PC-9 (cell line): Measurements from ENCODE around the gene SETBP1. TPM values are rescaled to one million over a fixed set of nuclear protein-coding genes. Genes with fewer than 3 reads are reported as not detected.

ENCODE experiments used
- BruUV-seq: library from RNA; stranded (reverse); fragments of 400-500 nt; replicated peaks from 2 replicates; lab custom pipeline; 2021; lab: Mats Ljungman, UMichigan
- CTCF ChIA-PET: fragments of 300-600 bp; sonication (Branson Sonifier 250); formaldehyde crosslinking; loops from one replicate; lab custom pipeline; 2022; ENCODE audit warnings: antibody characterized with exemption; lab: Charles Lee
- POLR2A ChIA-PET: fragments of 300-600 bp; sonication (Branson Sonifier 250); formaldehyde crosslinking; loops from one replicate; lab custom pipeline; 2022; ENCODE audit warnings: antibody characterized with exemption; ENCODE audit not compliant: unreplicated experiment; lab: Charles Lee
- DNase-seq, 2 experiments: peaks; one replicate each; pipeline versions ENCODE4 v3.0.0 to v3.0.0-alpha.2; 2015 to 2022; ENCODE audit warnings: mixed read lengths in 1 of 2
- H2AFZ ChIP-seq: fragments of 200-600 bp; sonication (generic); 2 replicates; pipeline ENCODE4 v1.8.1; 2017; ENCODE audit warnings: antibody characterized with exemption
- H3F3A ChIP-seq: fragments of 200-600 bp; sonication (generic); 2 replicates; pipeline ENCODE4 v1.8.1; 2017; ENCODE audit warnings: antibody characterized with exemption, mild to moderate bottlenecking, low read depth; ENCODE audit not compliant: insufficient read depth
- H3K27ac ChIP-seq: fragments of 200-600 bp; sonication (generic); 2 replicates; pipeline ENCODE4 v1.6.1; 2016; ENCODE audit warnings: mixed run types
- H3K27me3 ChIP-seq: fragments of 200-600 bp; sonication (generic); 2 replicates; pipeline ENCODE4 v1.6.1; 2016; ENCODE audit warnings: low read depth, mixed run types; ENCODE audit not compliant: insufficient read depth
- H3K36me3 ChIP-seq: fragments of 200-600 bp; sonication (generic); 2 replicates; pipeline ENCODE4 v1.6.1; 2016; ENCODE audit warnings: low read depth, mixed run types
- H3K4me1 ChIP-seq: fragments of 200-600 bp; sonication (generic); replicated peaks from 2 replicates; pipeline ENCODE4 v1.6.1; 2016; ENCODE audit warnings: mixed run types; ENCODE audit not compliant: insufficient read depth
- H3K4me2 ChIP-seq: fragments of 200-600 bp; sonication (generic); 2 replicates; pipeline ENCODE4 v1.6.1; 2017; ENCODE audit warnings: mixed run types
- H3K4me3 ChIP-seq: fragments of 200-600 bp; sonication (generic); 2 replicates; pipeline ENCODE4 v1.6.1; 2016; ENCODE audit warnings: mixed run types
- H3K79me2 ChIP-seq: fragments of 200-600 bp; sonication (generic); 2 replicates; pipeline ENCODE4 v1.6.1; 2017; ENCODE audit warnings: low read depth, mixed run types
- H3K9me2 ChIP-seq: fragments of 200-600 bp; sonication (generic); 2 replicates; pipeline ENCODE4 v1.8.1; 2017; ENCODE audit warnings: mild to moderate bottlenecking; ENCODE audit not compliant: insufficient read depth
- H3K9me3 ChIP-seq: fragments of 200-600 bp; sonication (generic); 2 replicates; pipeline ENCODE4 v1.8.1; 2016; ENCODE audit warnings: low read depth; ENCODE audit not compliant: insufficient read depth
- H4K20me1 ChIP-seq: fragments of 200-600 bp; sonication (generic); 2 replicates; pipeline ENCODE4 v1.8.1; 2017; ENCODE audit not compliant: insufficient read depth
- CTCF ChIP-seq: fragments of 200-600 bp; sonication (generic); conservative IDR thresholded peaks from 2 replicates; pipeline ENCODE4 v1.6.1; 2017; ENCODE audit warnings: mixed run types, antibody characterized with exemption, mild to moderate bottlenecking, moderate library complexity
- EZH2 ChIP-seq: fragments of 200-600 bp; sonication (generic); IDR thresholded peaks from 2 replicates; pipeline ENCODE4 v1.8.0; 2017; ENCODE audit warnings: antibody characterized with exemption, low read depth
- intact Hi-C: fragments of 100-400 bp; cut with micrococcal nuclease; formaldehyde crosslinking; loops from one replicate; pipeline ENCODE4 v1.10.0; 2022; ENCODE audit not compliant: unreplicated experiment
- total RNA-seq: library from RNA; stranded (reverse); gene quantifications from 2 replicates; pipeline ENCODE4 v1.2.3, GENCODE V29; 2021

The SETBP1 gene
- total RNA-seq, 1 experiment from 2014 or later: 9.0 TPM

DNA sequence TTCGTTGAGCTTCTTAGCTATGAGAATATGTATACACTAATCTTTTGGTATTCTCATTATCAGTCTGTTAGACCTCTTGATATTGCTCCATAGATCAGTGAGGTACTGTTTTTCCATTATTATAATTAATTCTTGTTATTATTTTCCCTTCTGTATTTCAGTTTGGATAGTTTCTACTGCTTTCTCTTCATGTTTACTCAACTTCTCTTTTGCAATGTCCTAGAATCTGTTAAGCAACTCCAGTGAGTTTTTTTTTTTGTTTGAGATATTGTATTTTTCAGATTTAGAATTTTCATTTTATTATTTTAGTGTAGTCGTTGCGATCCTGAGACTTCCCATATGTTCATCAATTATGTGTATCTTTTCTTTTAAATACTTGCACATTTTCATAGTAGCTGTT lies 260.8 kb downstream of the SETBP1 start:
- intact Hi-C loops: no loop called here
- H2AFZ ChIP-seq: no peak overlapping the region
- H3K4me1 ChIP-seq: peaks cover 19% of the 10 kb centered on the region
- H3K27me3 ChIP-seq: no peaks in the 10 kb centered on the region
- H4K20me1 ChIP-seq: no peaks in the 10 kb centered on the region
- no peak overlapping the region for H3K27ac ChIP-seq
- ChIA-PET POLR2A (no interaction called here), CTCF (no interaction called here)
- H3K4me2 ChIP-seq: no peak overlapping the region
- peaks cover 13% of the 10 kb centered on the region; the same call in 1 of the 2 replicates for H3F3A ChIP-seq
- H3K4me3 ChIP-seq: no peak overlapping the region
- no peaks in the 10 kb centered on the region; the same call in 1 of the 2 replicates for H3K9me2 ChIP-seq
- no peaks in the 10 kb centered on the region for H3K9me3 ChIP-seq
- BruUV-seq: no TSS peak
- no peaks in the 10 kb centered on the region for H3K36me3 ChIP-seq
- no peaks in the 10 kb centered on the region for H3K79me2 ChIP-seq
- TF ChIP-seq CTCF (no peak), EZH2 (no peak)
- DNase-seq: no peak

DNA sequence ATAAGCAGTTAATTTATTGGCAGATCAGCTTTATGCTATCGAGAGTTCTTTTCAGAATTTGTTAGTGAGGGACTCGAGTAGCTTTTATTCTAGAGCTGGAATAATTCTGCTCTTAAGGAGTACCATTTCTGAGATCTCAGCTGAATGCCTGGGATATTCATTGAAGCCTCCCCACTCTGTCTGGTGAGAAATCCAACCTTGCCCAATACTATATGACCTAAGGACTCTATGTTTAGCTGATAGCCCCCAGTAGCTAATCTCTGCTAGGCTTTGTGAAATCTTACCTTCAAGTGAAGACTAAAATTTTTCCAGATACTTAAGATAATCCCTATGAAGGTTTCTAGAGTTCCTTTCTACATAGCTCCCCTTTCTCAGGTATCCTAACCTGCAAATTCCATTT lies 261.4 kb downstream of the SETBP1 start:
- no peaks in the 10 kb centered on the region for H3K27me3 ChIP-seq
- H3K4me2 ChIP-seq: no peak overlapping the region
- BruUV-seq: no TSS peak
- intact Hi-C loops: no loop called here
- H3K4me1 ChIP-seq: peaks cover 19% of the 10 kb centered on the region
- CTCF ChIA-PET: no interaction called here
- no peaks in the 10 kb centered on the region for H4K20me1 ChIP-seq
- no peaks in the 10 kb centered on the region for H3K79me2 ChIP-seq
- H3K4me3 ChIP-seq: no peak overlapping the region
- no peak for TF ChIP-seq EZH2
- no peak for TF ChIP-seq CTCF
- no peak for DNase-seq
- POLR2A ChIA-PET: interaction anchor here (0.7 kb wide), 1 partner anchor 381 kb away, joined by 3 read pairs; no protein-coding TSS in a partner anchor
- no peak overlapping the region for H3K27ac ChIP-seq
- no peak overlapping the region for H2AFZ ChIP-seq
- no peaks in the 10 kb centered on the region; the same call in 1 of the 2 replicates for H3K9me2 ChIP-seq
- H3K9me3 ChIP-seq: no peaks in the 10 kb centered on the region
- no peaks in the 10 kb centered on the region for H3K36me3 ChIP-seq
- H3F3A ChIP-seq: peaks cover 13% of the 10 kb centered on the region; the same call in 1 of the 2 replicates

GRCh38 chr18:44943311-44943881 lies 262.7 kb downstream of the SETBP1 start:
- Histone ChIP-seq H3K9me3 (no peaks in the 10 kb centered on the region), H2AFZ (no peak overlapping the region), H3K4me3 (no peak overlapping the region), H4K20me1 (no peaks in the 10 kb centered on the region), H3K9me2 (no peaks in the 10 kb centered on the region; the same call in 1 of the 2 replicates), H3K4me2 (peak overlapping the region; percentile 11; the same call in 1 of the 2 replicates), H3K27ac (peak overlapping the region; percentile 13), H3F3A (peaks cover 13% of the 10 kb centered on the region; the same call in 1 of the 2 replicates), H3K36me3 (no peaks in the 10 kb centered on the region), H3K79me2 (no peaks in the 10 kb centered on the region), H3K27me3 (no peaks in the 10 kb centered on the region), H3K4me1 (peaks cover 19% of the 10 kb centered on the region)
- ChIA-PET POLR2A (interaction anchor here (0.6 kb wide), 1 partner anchor 38 kb away, joined by 4 read pairs; no protein-coding TSS in a partner anchor), CTCF (no interaction called here)
- BruUV-seq: no TSS peak
- DNase-seq: peak; percentile 34 to 89
- intact Hi-C loops: no loop called here
- TF ChIP-seq CTCF (no peak), EZH2 (no peak)
